Measurements from ENCODE around the gene HNRNPLL. TPM values are rescaled to one million over a fixed set of nuclear protein-coding genes. Genes with fewer than 3 reads are reported as not detected.

HNRNPLL gene
- total and polyA plus RNA-seq, 3 donors from 2014 or later: 82.0 to 107 (median 85.1) TPM

GRCh38 chr2:38554973-38555595, 47.6 kb downstream of the HNRNPLL start:
- DNase-seq: no peak
- H3K4me1 ChIP-seq: no peaks in the 10 kb centered on the region
- 92% methylated on average over 8 of the region's 8 CpGs for WGBS, 2 donors
- no peak overlapping the region for H3K27ac ChIP-seq
- TF ChIP-seq POLR2A (IDR thresholded peaks at IDR 0.05) (no peak), CTCF (IDR thresholded peaks at IDR 0.05) (peak in 2 of 3 experiments; percentile 38 to 50)
- no peaks in the 10 kb centered on the region for H3K27me3 ChIP-seq
- H3K9me3 ChIP-seq: no peaks in the 10 kb centered on the region
- H3K36me3 ChIP-seq (ENCODE audit: low read depth, missing control alignments): no peaks in the 10 kb centered on the region
- intact Hi-C loops (cut with DNase I; ENCODE audit: low total_unique reads): no loop called here
- H3K4me3 ChIP-seq: no peak overlapping the region

- TF ChIP-seq CTCF (IDR thresholded peaks at IDR 0.05) (no peak), POLR2A (IDR thresholded peaks at IDR 0.05) (no peak)
- no peaks in the 10 kb centered on the region for H3K36me3 ChIP-seq (ENCODE audit: low read depth, missing control alignments)
- DNase-seq: no peak
- no peaks in the 10 kb centered on the region for H3K9me3 ChIP-seq
- intact Hi-C loops (cut with DNase I; ENCODE audit: low total_unique reads): no loop called here
- no peak overlapping the region for H3K27ac ChIP-seq
- H3K4me1 ChIP-seq: no peaks in the 10 kb centered on the region
- WGBS, 2 donors: 93 to 98% methylated on average over 2 of the region's 2 CpGs
- no peak overlapping the region for H3K4me3 ChIP-seq
- no peaks in the 10 kb centered on the region for H3K27me3 ChIP-seq
Measured at GRCh38 chr2:38553554-38553953, 49.2 kb downstream of the HNRNPLL start.

DNA sequence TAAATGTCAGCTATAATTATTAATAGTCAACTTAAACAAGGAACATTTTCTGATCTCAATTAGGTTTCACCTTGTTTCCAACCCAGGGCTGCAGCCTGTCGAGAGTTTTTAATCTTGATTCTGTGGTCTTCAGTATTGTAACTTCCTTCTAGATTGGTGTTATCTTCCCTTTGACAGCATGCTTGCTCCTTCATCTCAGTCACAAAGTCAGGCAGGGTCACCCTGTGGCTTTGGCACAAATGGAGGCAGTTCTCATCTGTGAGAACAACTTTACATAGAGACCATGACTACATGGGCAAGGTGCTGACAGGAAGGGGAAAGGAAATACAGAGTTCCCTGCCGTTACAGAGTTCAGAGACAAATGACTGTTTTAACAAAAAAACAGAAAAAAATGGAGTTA, 50.5 kb downstream of the HNRNPLL start:
- DNase-seq: no peak
- 42 to 86% methylated on average over 2 of the region's 2 CpGs for WGBS, 2 donors
- intact Hi-C loops (cut with DNase I; ENCODE audit: low total_unique reads): no loop called here
- no peaks in the 10 kb centered on the region for H3K9me3 ChIP-seq
- no peaks in the 10 kb centered on the region for H3K4me1 ChIP-seq
- H3K4me3 ChIP-seq: no peak overlapping the region
- TF ChIP-seq POLR2A (IDR thresholded peaks at IDR 0.05) (no peak), CTCF (IDR thresholded peaks at IDR 0.05) (no peak)
- no peak overlapping the region for H3K27ac ChIP-seq
- H3K27me3 ChIP-seq: no peaks in the 10 kb centered on the region
- no peaks in the 10 kb centered on the region for H3K36me3 ChIP-seq (ENCODE audit: low read depth, missing control alignments)

- H3K27me3 ChIP-seq: no peaks in the 10 kb centered on the region
- TF ChIP-seq POLR2A (IDR thresholded peaks at IDR 0.05): no peak
- no peak for TF ChIP-seq CTCF (IDR thresholded peaks at IDR 0.05)
- intact Hi-C loops (cut with DNase I; ENCODE audit: low total_unique reads): no loop called here
- H3K4me3 ChIP-seq: no peak overlapping the region
- WGBS, 2 donors: 88 to 91% methylated on average over 2 of the region's 2 CpGs
- no peaks in the 10 kb centered on the region for H3K9me3 ChIP-seq
- no peaks in the 10 kb centered on the region for H3K4me1 ChIP-seq
- DNase-seq: no peak
- H3K27ac ChIP-seq: no peak overlapping the region
- no peaks in the 10 kb centered on the region for H3K36me3 ChIP-seq (ENCODE audit: low read depth, missing control alignments)
Measured at GRCh38 chr2:38551746-38552145, 51.0 kb downstream of the HNRNPLL start.

GRCh38 chr2:38551171-38551570, 51.6 kb downstream of the HNRNPLL start:
- H3K4me1 ChIP-seq: no peaks in the 10 kb centered on the region
- H3K27ac ChIP-seq: no peak overlapping the region
- no peak overlapping the region for H3K4me3 ChIP-seq
- H3K36me3 ChIP-seq (ENCODE audit: low read depth, missing control alignments): no peaks in the 10 kb centered on the region
- no peaks in the 10 kb centered on the region for H3K9me3 ChIP-seq
- no peaks in the 10 kb centered on the region for H3K27me3 ChIP-seq
- no peak for DNase-seq
- TF ChIP-seq CTCF (IDR thresholded peaks at IDR 0.05) (no peak), POLR2A (IDR thresholded peaks at IDR 0.05) (no peak)
- intact Hi-C loops (cut with DNase I; ENCODE audit: low total_unique reads): no loop called here
- 94 to 95% methylated on average over 3 of the region's 3 CpGs for WGBS, 2 donors

Data from testis (tissue), 3 donors.